HuH-7 (cell line): ENCODE data around the gene COLEC12.

ENCODE experiments used
- DNase-seq: peaks from one replicate; pipeline ENCODE4 v3.0.0; 2011; ENCODE audit warnings: low spot score

The COLEC12 gene

GRCh38 chr18:360676-361075 lies 139.8 kb downstream of the COLEC12 start:
- no peak for DNase-seq

DNA sequence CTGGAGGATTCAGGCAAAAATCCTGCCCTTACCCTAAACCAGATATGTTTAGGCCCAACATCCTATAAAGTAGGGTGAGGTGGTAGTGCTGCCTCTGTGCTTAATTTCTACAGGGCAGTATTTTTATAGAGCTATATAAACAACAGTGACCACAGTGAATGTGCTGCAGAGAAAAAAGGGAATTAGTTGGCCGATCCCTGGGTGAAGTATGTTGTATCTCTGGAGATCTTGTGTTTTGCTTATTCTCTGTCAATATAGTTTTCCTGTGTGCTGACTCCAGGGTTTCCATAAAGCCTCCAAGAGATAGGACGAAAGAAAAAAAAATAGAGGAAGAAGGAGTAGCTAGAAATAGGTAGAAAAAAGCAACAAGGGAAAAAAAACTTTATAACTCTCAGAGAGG lies 143.7 kb downstream of the COLEC12 start:
- DNase-seq, result no peak

DNA sequence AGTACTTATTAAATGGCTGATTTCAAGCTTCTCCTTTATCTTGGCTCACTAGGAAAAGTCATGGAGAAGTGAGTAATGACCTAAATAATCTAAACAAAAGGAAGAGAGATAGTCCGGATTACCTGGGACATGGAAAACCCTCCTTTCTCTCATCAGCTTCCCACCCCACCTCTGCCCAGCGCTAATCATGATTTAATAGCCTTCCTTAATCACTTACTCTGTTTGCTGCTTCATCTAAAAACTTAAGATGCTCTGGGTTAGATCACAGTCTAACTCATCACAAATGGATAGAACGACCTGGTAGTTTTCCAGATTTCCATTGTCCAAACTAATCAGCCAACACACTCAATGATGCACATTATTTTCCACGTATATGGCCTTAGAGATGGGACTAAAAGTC lies 144.8 kb downstream of the COLEC12 start:
- no peak for DNase-seq

DNA sequence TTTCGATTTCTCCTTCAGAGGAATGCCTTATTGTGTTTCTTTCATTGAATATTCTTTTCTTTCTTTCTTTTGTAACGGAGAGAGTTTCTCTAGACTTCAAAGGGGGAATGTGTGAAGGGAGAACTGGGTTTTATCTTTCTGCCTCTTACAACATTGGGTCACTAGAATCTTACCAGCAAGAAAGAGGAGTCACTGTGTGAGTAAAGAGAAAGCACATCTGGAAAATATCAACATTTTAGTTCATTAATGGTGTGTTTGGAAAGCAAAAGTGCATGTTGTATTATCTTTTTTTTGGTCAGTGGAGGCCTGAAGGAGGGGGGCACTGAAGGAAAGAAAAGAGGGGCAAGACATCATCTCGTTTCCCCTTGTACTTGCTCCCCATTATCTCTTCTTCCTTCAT lies 146.0 kb downstream of the COLEC12 start:
- no peak for DNase-seq

GRCh38 chr18:354003-354402 lies 146.5 kb downstream of the COLEC12 start:
- no peak for DNase-seq

DNA sequence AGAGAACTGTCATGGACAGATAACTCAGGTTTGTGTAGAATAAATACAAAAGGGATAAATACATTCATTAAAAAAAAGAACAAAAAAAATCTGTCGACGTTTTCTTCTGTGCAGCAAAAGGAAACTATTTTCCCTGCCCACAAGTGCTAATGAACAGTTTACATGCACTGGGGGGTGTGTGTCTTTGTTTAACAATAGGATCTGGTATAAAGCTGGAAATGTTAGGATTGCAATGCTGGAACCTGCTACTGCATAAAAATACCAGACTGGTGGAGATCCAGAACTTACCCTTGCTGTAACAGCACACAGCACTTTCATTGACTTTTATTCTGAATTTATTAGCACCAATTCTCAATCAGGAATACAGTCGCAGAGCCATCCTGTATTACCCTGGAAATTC lies 148.1 kb downstream of the COLEC12 start:
- no peak for DNase-seq

DNA sequence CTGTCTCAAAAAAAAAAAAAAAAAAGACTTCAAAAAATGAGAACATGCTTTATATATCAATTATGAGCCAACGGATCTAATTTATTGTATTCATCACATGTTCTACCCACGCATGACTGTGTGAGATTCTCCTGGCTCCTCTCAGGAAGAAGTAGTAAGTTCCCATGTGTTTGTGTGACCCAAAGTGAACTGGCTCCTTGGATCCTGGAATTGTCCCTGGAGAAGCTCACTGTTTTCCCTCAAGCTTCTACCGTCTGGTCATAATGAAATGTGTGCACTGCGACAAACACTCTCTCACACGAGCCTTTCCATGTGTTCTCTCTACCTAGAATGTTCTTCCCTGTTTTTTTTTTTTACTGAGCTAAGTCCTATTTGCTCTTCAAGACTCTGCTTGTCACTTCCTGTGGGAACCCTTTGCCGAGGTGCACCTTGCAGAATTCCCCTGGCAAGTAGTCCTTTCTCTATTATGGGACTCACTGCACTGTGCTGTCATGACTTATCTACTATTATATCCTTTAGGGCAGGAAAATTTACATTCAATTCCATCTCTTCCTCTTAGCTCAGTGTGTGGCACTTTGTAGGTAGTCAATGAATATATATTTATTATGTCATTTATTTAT lies 149.4 kb downstream of the COLEC12 start:
- no peak for DNase-seq

DNA sequence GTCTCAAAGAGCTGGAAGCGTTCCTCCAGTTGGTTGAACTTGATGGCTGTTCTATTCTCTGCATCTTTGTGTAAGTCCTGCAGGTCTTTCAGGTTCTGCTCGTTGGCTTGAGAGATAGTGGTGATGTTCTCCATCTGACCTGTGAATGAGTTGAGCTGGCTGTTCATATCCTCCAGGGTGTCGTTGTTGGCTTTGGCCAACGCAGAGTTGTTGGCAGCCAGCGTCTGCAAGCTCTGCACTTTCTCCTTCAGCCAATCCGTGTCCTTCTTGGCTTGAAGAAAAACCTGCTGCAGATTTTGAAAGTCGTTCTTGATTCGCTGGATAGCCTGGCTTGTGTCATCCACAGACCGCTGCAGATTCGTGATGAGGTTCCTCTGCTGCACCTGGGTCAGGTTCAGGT lies 153.9 kb downstream of the COLEC12 start:
- DNase-seq, result no peak

GRCh38 chr18:341102-341501 lies 159.4 kb downstream of the COLEC12 start:
- DNase-seq, result no peak

- no peak for DNase-seq
These were observed 160.5 kb downstream of the COLEC12 start for GRCh38 chr18:340044-340443.

GRCh38 chr18:339200-339599 lies 161.3 kb downstream of the COLEC12 start:
- no peak for DNase-seq

- DNase-seq, result no peak
These were observed 163.8 kb downstream of the COLEC12 start for GRCh38 chr18:336713-337112.

DNA sequence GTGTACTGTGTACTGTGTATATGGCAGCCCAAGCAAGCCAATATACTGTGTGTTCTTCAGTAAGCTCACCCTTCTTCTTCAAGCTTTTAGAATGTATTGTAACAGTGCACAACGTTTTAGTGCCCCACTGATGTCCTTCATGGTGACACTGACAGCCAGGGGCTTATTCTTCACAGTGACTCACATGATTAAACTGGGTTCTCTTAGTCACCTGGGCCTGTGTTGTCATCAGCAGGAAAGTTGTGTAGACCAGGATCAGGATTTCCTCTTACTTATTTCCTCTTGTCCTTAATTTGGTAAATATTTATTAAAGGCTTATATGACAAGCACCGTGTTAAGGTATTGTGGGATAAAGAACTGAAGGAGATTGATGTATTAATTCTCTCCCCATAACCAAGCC lies 164.8 kb downstream of the COLEC12 start:
- no peak for DNase-seq

DNA sequence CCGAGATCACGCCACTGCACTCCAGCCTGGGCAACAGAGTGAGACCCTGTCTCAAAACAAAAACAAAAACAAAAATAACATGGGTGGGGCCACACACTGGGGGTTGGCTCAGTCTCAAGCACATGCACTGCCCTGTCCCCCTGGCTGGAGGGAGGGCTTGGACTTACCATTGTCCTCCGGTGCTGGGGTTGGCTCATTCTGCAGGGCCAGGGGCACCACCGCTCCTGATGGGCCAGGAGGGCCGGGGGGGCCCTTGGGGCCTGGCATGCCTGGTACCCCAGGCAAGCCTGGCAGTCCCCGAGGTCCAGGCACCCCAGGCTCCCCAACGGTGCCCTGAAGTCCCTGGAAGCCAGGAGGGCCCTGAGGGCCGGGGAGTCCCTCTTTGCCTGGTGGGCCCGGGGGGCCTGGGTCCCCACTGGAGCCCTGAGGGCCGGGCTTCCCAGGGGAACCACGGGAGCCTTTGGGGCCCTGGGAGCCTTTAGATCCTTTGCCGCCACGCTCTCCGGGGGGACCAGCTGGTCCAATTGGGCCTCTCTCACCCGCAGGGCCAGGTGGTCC lies 165.8 kb downstream of the COLEC12 start:
- no peak for DNase-seq

DNA sequence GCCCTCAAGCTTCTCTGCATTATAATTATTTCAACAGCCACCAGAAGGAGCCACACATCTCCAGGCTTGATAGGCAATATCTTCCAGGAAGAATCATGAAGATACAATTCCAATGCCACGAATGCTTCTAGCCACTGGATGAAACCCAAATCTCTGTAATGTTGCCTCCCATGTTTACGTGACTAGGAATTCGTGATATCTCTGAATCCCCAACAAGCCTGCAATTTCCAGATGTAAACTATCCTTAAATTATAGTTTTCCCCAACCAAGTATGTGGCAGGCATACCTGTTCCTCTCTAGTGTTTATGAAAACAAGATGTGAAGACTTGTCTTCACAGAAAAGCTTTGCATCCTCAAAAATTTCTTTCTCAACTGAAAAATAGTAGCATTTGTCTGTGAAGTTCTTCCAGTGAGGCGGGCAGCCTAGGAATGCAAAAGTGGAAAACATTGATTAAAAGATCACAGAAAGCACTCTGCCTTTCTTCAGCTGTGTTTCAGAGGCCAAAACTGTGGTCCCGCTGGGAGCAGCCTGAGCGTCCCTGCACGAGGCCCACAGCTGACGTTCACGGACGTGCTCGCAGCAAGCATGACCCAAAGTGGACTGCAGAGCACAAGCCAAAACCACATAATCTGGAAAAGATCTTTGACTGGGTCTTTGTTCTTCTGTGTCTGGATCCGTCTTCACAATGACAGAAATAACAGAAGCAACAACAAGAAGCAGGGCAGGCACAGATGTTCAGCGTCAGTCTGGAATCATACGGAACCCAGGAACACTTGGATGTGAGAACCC lies 167.6 kb downstream of the COLEC12 start:
- DNase-seq, result no peak

DNA sequence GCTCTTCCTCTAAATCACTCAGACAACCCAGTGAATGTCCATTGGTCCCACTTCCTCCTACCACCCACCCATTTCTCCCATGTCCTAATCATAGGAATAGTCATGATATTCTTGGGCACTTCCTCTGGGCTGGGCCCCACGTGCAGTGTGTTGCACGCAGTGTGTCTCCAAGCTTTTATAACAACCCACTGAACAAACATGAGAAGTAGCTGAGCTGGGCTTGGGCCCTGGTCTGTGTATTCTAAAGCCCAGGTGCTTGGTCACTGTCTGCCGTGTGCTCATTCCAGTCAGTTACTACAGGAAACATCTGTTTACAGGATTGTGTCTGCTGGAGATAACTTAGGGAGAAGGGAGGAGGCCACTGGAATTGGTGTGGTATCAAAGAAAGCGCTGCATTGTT lies 168.5 kb downstream of the COLEC12 start:
- no peak for DNase-seq

- no peak for DNase-seq
These were observed 169.2 kb downstream of the COLEC12 start for GRCh38 chr18:331221-331821.

- DNase-seq, result no peak
These were observed 171.6 kb downstream of the COLEC12 start for GRCh38 chr18:328928-329327.

GRCh38 chr18:326846-327245 lies 173.7 kb downstream of the COLEC12 start:
- DNase-seq, result no peak

GRCh38 chr18:323253-323622 lies 177.3 kb downstream of the COLEC12 start:
- DNase-seq, result peak; percentile 63

DNA sequence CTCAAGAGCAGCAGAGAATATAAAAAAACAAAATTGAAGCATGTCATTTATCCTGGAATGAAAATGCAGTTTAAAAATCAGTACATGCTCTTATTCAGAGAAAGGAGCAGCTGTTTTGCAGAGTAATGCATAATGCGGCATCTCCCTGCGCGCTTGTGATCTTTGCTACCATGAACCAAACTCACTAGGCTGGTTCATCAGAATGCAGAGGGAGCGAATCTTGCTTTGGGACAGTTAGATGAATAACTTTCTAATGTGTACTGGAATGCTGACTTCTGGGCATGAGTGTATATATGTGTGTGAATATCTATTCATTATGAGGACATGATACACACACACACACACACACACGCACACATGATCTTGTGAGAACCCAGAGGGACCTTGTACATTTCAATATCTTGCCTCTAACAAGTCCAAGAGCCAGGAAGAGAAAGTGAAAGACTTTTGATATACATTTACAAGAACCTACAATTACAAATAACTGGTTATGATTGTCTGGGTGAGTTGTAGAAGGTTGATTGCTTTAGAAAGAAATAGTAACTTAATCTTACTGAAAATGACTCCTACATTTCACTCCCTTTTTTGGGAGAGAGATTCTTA lies 178.5 kb downstream of the COLEC12 start:
- DNase-seq, result no peak

DNA sequence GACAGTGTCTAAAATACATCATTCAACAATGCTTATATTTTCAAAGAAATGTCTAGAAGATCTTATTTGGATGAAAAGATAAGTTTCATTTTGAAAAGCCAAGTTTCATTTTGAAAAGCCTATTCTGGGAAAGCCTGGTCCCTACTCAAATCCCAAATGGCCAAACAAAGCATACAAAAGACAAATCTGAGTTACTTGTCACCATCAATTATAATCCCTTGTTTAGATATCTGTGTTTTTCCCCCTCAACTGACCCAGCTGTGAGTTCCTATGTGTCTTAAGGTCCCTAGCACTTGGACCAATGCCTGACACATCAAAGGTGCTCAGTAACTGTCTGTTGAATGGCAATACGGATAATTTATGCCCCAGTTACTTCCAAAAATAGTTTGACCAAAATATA lies 180.3 kb downstream of the COLEC12 start:
- no peak for DNase-seq

DNA sequence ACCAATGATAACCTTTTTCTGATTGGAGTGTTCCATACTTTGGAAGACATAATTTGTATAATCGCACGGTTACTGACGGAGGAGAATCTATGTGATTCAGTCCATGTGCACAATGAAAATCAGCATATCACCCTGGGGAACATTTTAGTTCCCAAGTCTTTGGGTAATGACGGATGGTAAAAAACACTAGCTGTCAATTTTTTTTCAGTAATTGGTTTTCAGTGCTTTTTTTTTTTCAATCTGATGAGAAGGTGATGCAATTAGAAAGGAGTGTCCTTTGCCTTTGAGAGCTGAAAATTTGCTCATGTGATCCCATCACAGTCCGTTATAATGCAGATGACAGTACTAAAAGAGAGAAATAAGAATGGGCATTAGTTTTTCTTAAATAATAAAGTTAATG lies 180.8 kb downstream of the COLEC12 start:
- DNase-seq, result no peak
